GM10847 (cell line): ENCODE data around the gene PLXDC1.

Experiments used
- POLR2A ChIP-seq: IDR thresholded peaks from 2 replicates; pipeline ENCODE4 v1.6.1; 2011; ENCODE audit not compliant: insufficient read length; ENCODE audit errors: extremely low read depth

The PLXDC1 gene

GRCh38 chr17:39081851-39082250 lies 69.6 kb downstream of the PLXDC1 start:
- TF ChIP-seq POLR2A = no peak

GRCh38 chr17:39080421-39081078 lies 70.9 kb downstream of the PLXDC1 start:
- no peak for TF ChIP-seq POLR2A

- TF ChIP-seq POLR2A = no peak
Measured at GRCh38 chr17:39079836-39080235, 71.6 kb downstream of the PLXDC1 start.

GRCh38 chr17:39077866-39078265 lies 73.6 kb downstream of the PLXDC1 start:
- TF ChIP-seq POLR2A = no peak

- TF ChIP-seq POLR2A = no peak
Measured at GRCh38 chr17:39077252-39077651, 74.2 kb downstream of the PLXDC1 start.

- TF ChIP-seq POLR2A = no peak
Measured at GRCh38 chr17:39074676-39075075, 76.8 kb downstream of the PLXDC1 start.

GRCh38 chr17:39073916-39074315 lies 77.5 kb downstream of the PLXDC1 start:
- TF ChIP-seq POLR2A = no peak

GRCh38 chr17:39073353-39073752 lies 78.1 kb downstream of the PLXDC1 start:
- TF ChIP-seq POLR2A = no peak

GRCh38 chr17:39071573-39071972 lies 79.9 kb downstream of the PLXDC1 start:
- no peak for TF ChIP-seq POLR2A

- no peak for TF ChIP-seq POLR2A
Measured at GRCh38 chr17:39069114-39069756, 82.2 kb downstream of the PLXDC1 start.

GRCh38 chr17:39064819-39065218 lies 86.6 kb downstream of the PLXDC1 start:
- TF ChIP-seq POLR2A = no peak

GRCh38 chr17:39064374-39064773 lies 87.1 kb downstream of the PLXDC1 start:
- TF ChIP-seq POLR2A = no peak

- TF ChIP-seq POLR2A = no peak
Measured at GRCh38 chr17:39063681-39064069, 87.8 kb downstream of the PLXDC1 start.

- no peak for TF ChIP-seq POLR2A
Measured at GRCh38 chr17:39062846-39063680, 88.4 kb downstream of the PLXDC1 start.

GRCh38 chr17:39058524-39058923 lies 92.9 kb downstream of the PLXDC1 start:
- TF ChIP-seq POLR2A = no peak

- no peak for TF ChIP-seq POLR2A
Measured at GRCh38 chr17:39057701-39058206, 93.7 kb downstream of the PLXDC1 start.
